Stimulated activated CD4-positive, alpha-beta T cell treated with anti-CD3 and anti-CD28 coated beads, Interleukin-1b, Interleukin-23, amount 100 ng/mL, for 48 hours (primary cell): ENCODE data around the gene KCNQ2.

ENCODE experiments used
- DNase-seq: peaks from one replicate; pipeline ENCODE4 v3.0.0-alpha.2; 2020

The KCNQ2 gene

GRCh38 chr20:63351811-63352591 is 120.5 kb downstream of the KCNQ2 start:
- no peak for DNase-seq

GRCh38 chr20:63351326-63351700 is 121.1 kb downstream of the KCNQ2 start:
- no peak for DNase-seq

GRCh38 chr20:63350597-63351325 is 121.7 kb downstream of the KCNQ2 start:
- no peak for DNase-seq
